Measurements from ENCODE around the gene NMT1. TPM values are rescaled to one million over a fixed set of nuclear protein-coding genes. Genes with fewer than 3 reads are reported as not detected.

NMT1 gene
- total and polyA plus RNA-seq, 5 donors from 2014 or later, result 34.6 to 87.2 (median 59.2) TPM

- H3K27me3 ChIP-seq (ENCODE audit: control insufficient read depth, insufficient read depth, low read length), result no peaks in the 10 kb centered on the region
- peaks cover 0 to 10% (median 3%) of the 10 kb centered on the region in 4 donors for H3K4me1 Mint-ChIP-seq
- H3K4me3 Mint-ChIP-seq, result no peak overlapping the region
- no peak for DNase-seq
- H3K36me3 ChIP-seq (ENCODE audit: control insufficient read depth, insufficient read depth, low read length), result peaks cover 76% of the 10 kb centered on the region
- no peaks in the 10 kb centered on the region for H3K27me3 Mint-ChIP-seq
- peaks cover 48% of the 10 kb centered on the region for H3K36me3 Mint-ChIP-seq
- H3K4me3 ChIP-seq (ENCODE audit: low read depth, low read length), result no peak overlapping the region
- H3K27ac Mint-ChIP-seq, result no peak overlapping the region
- no peak overlapping the region for H3K27ac ChIP-seq (ENCODE audit: insufficient read depth, low read length, poor library complexity, severe bottlenecking)
- H3K9me3 ChIP-seq (ENCODE audit: control insufficient read depth in 2 of 2, low read length in 2 of 2), result no peaks in the 10 kb centered on the region
- H3K9me3 Mint-ChIP-seq, result no peaks in the 10 kb centered on the region
- no peaks in the 10 kb centered on the region for H3K4me1 ChIP-seq (ENCODE audit: control insufficient read depth, insufficient read depth, low read length, poor library complexity, severe bottlenecking)
- no peak for ATAC-seq (ENCODE audit: low read depth in 2 of 2)
Observed at GRCh38 chr17:45096926-45097325, 35.8 kb downstream of the NMT1 start.

GRCh38 chr17:45098081-45098868 is 37.2 kb downstream of the NMT1 start:
- H3K4me1 Mint-ChIP-seq, result peaks cover 0 to 7% (median 3%) of the 10 kb centered on the region in 4 donors
- no peaks in the 10 kb centered on the region for H3K9me3 ChIP-seq (ENCODE audit: control insufficient read depth in 2 of 2, low read length in 2 of 2)
- H3K4me3 Mint-ChIP-seq, result no peak overlapping the region
- peak overlapping the region in 2 of 3 donors; percentile 20 to 51 for H3K27ac Mint-ChIP-seq
- no peaks in the 10 kb centered on the region for H3K27me3 ChIP-seq (ENCODE audit: control insufficient read depth, insufficient read depth, low read length)
- H3K4me3 ChIP-seq (ENCODE audit: low read depth, low read length), result no peak overlapping the region
- H3K36me3 ChIP-seq (ENCODE audit: control insufficient read depth, insufficient read depth, low read length), result peaks cover 79% of the 10 kb centered on the region
- ATAC-seq (ENCODE audit: low read depth in 2 of 2) (no peak), DNase-seq (no peak)
- no peaks in the 10 kb centered on the region for H3K27me3 Mint-ChIP-seq
- no peaks in the 10 kb centered on the region for H3K9me3 Mint-ChIP-seq
- no peaks in the 10 kb centered on the region for H3K4me1 ChIP-seq (ENCODE audit: control insufficient read depth, insufficient read depth, low read length, poor library complexity, severe bottlenecking)
- no peak overlapping the region for H3K27ac ChIP-seq (ENCODE audit: insufficient read depth, low read length, poor library complexity, severe bottlenecking)
- H3K36me3 Mint-ChIP-seq, result peaks cover 50% of the 10 kb centered on the region

- H3K9me3 ChIP-seq (ENCODE audit: control insufficient read depth in 2 of 2, low read length in 2 of 2), result no peaks in the 10 kb centered on the region
- DNase-seq, result peak; percentile 51 to 72 (median 71)
- peaks cover 0 to 7% (median 3%) of the 10 kb centered on the region in 4 donors for H3K4me1 Mint-ChIP-seq
- H3K4me1 ChIP-seq (ENCODE audit: control insufficient read depth, insufficient read depth, low read length, poor library complexity, severe bottlenecking), result no peaks in the 10 kb centered on the region
- no peaks in the 10 kb centered on the region for H3K27me3 Mint-ChIP-seq
- no peak overlapping the region for H3K4me3 ChIP-seq (ENCODE audit: low read depth, low read length)
- peaks cover 49% of the 10 kb centered on the region for H3K36me3 Mint-ChIP-seq
- no peaks in the 10 kb centered on the region for H3K27me3 ChIP-seq (ENCODE audit: control insufficient read depth, insufficient read depth, low read length)
- peak; percentile 68 to 72 for ATAC-seq (ENCODE audit: low read depth in 2 of 2)
- H3K4me3 Mint-ChIP-seq, result no peak overlapping the region
- no peaks in the 10 kb centered on the region for H3K9me3 Mint-ChIP-seq
- H3K27ac ChIP-seq (ENCODE audit: insufficient read depth, low read length, poor library complexity, severe bottlenecking), result no peak overlapping the region
- H3K36me3 ChIP-seq (ENCODE audit: control insufficient read depth, insufficient read depth, low read length), result peaks cover 79% of the 10 kb centered on the region
- H3K27ac Mint-ChIP-seq, result peak overlapping the region in 1 of 3 donors; percentile 51
Observed at GRCh38 chr17:45098869-45099616, 37.9 kb downstream of the NMT1 start.

GRCh38 chr17:45101546-45101882 is 40.4 kb downstream of the NMT1 start:
- H3K4me1 Mint-ChIP-seq, result peaks cover 0 to 7% (median 3%) of the 10 kb centered on the region in 4 donors

GRCh38 chr17:45101883-45102811 is 41.0 kb downstream of the NMT1 start:
- Histone ChIP-seq H3K36me3 (ENCODE audit: control insufficient read depth, insufficient read depth, low read length) (peaks cover 89% of the 10 kb centered on the region), H3K4me1 (ENCODE audit: control insufficient read depth, insufficient read depth, low read length, poor library complexity, severe bottlenecking) (no peaks in the 10 kb centered on the region), H3K9me3 (ENCODE audit: control insufficient read depth in 2 of 2, low read length in 2 of 2) (no peaks in the 10 kb centered on the region), H3K27ac (ENCODE audit: insufficient read depth, low read length, poor library complexity, severe bottlenecking) (no peak overlapping the region), H3K27me3 (ENCODE audit: control insufficient read depth, insufficient read depth, low read length) (no peaks in the 10 kb centered on the region), H3K4me3 (ENCODE audit: low read depth, low read length) (no peak overlapping the region)
- Mint-ChIP-seq H3K36me3 (peaks cover 45% of the 10 kb centered on the region), H3K4me3 (no peak overlapping the region), H3K27me3 (no peaks in the 10 kb centered on the region), H3K9me3 (no peaks in the 10 kb centered on the region), H3K4me1 (peaks cover 0 to 7% (median 3%) of the 10 kb centered on the region in 4 donors), H3K27ac (peak overlapping the region in 2 of 3 donors; percentile 31 to 83)
- no peak for ATAC-seq (ENCODE audit: low read depth in 2 of 2)
- no peak for DNase-seq

More at GRCh38 chr17:45101546-45101882, 40.4 kb downstream of the NMT1 start:
- Histone ChIP-seq H3K27me3 (ENCODE audit: control insufficient read depth, insufficient read depth, low read length) (no peaks in the 10 kb centered on the region), H3K9me3 (ENCODE audit: control insufficient read depth in 2 of 2, low read length in 2 of 2) (no peaks in the 10 kb centered on the region), H3K4me1 (ENCODE audit: control insufficient read depth, insufficient read depth, low read length, poor library complexity, severe bottlenecking) (no peaks in the 10 kb centered on the region), H3K4me3 (ENCODE audit: low read depth, low read length) (no peak overlapping the region), H3K27ac (ENCODE audit: insufficient read depth, low read length, poor library complexity, severe bottlenecking) (no peak overlapping the region), H3K36me3 (ENCODE audit: control insufficient read depth, insufficient read depth, low read length) (peaks cover 88% of the 10 kb centered on the region)
- H3K36me3 Mint-ChIP-seq, result peaks cover 40% of the 10 kb centered on the region
- no peaks in the 10 kb centered on the region for H3K27me3 Mint-ChIP-seq
- H3K27ac Mint-ChIP-seq, result peak overlapping the region in 1 of 3 donors; percentile 83
- no peak overlapping the region for H3K4me3 Mint-ChIP-seq
- no peaks in the 10 kb centered on the region for H3K9me3 Mint-ChIP-seq
- no peak for ATAC-seq (ENCODE audit: low read depth in 2 of 2)
- no peak for DNase-seq

GRCh38 chr17:45102856-45103255 is 41.7 kb downstream of the NMT1 start:
- Mint-ChIP-seq H3K4me3 (no peak overlapping the region), H3K27me3 (no peaks in the 10 kb centered on the region), H3K4me1 (peaks cover 0 to 6% (median 3%) of the 10 kb centered on the region in 4 donors), H3K27ac (peak overlapping the region in 1 of 3 donors; percentile 31), H3K9me3 (no peaks in the 10 kb centered on the region), H3K36me3 (peaks cover 43% of the 10 kb centered on the region)
- Histone ChIP-seq H3K27me3 (ENCODE audit: control insufficient read depth, insufficient read depth, low read length) (no peaks in the 10 kb centered on the region), H3K27ac (ENCODE audit: insufficient read depth, low read length, poor library complexity, severe bottlenecking) (no peak overlapping the region), H3K4me3 (ENCODE audit: low read depth, low read length) (no peak overlapping the region), H3K9me3 (ENCODE audit: control insufficient read depth in 2 of 2, low read length in 2 of 2) (no peaks in the 10 kb centered on the region), H3K4me1 (ENCODE audit: control insufficient read depth, insufficient read depth, low read length, poor library complexity, severe bottlenecking) (no peaks in the 10 kb centered on the region), H3K36me3 (ENCODE audit: control insufficient read depth, insufficient read depth, low read length) (peaks cover 89% of the 10 kb centered on the region)
- DNase-seq, result no peak
- no peak for ATAC-seq (ENCODE audit: low read depth in 2 of 2)

- Histone ChIP-seq H3K36me3 (ENCODE audit: control insufficient read depth, insufficient read depth, low read length) (peaks cover 89% of the 10 kb centered on the region), H3K4me3 (ENCODE audit: low read depth, low read length) (no peak overlapping the region), H3K4me1 (ENCODE audit: control insufficient read depth, insufficient read depth, low read length, poor library complexity, severe bottlenecking) (no peaks in the 10 kb centered on the region), H3K9me3 (ENCODE audit: control insufficient read depth in 2 of 2, low read length in 2 of 2) (no peaks in the 10 kb centered on the region), H3K27me3 (ENCODE audit: control insufficient read depth, insufficient read depth, low read length) (no peaks in the 10 kb centered on the region), H3K27ac (ENCODE audit: insufficient read depth, low read length, poor library complexity, severe bottlenecking) (no peak overlapping the region)
- no peak overlapping the region for H3K4me3 Mint-ChIP-seq
- ATAC-seq (ENCODE audit: low read depth in 2 of 2) (no peak), DNase-seq (no peak)
- H3K27me3 Mint-ChIP-seq, result no peaks in the 10 kb centered on the region
- peaks cover 38% of the 10 kb centered on the region for H3K36me3 Mint-ChIP-seq
- no peaks in the 10 kb centered on the region for H3K9me3 Mint-ChIP-seq
- H3K27ac Mint-ChIP-seq, result no peak overlapping the region
- peaks cover 0 to 5% (median 2%) of the 10 kb centered on the region in 4 donors for H3K4me1 Mint-ChIP-seq
Observed at GRCh38 chr17:45103269-45103795, 42.2 kb downstream of the NMT1 start.

All from CD4-positive, CD25-positive, alpha-beta regulatory T cell (primary cell).